ENCODE results near the gene C2CD2. TPM values are rescaled to one million over a fixed set of nuclear protein-coding genes. Genes with fewer than 3 reads are reported as not detected.
"Not testable (repeated sequence)": the region's sequence is repeated elsewhere in the genome, so short reads cannot be mapped to it uniquely, and the experiment has no call there.

C2CD2 gene
- total RNA-seq, 4 donors from 2014 or later, result 6.7 to 22.3 (median 17.3) TPM

- peaks cover 0 to 36% (median 0%) of the 10 kb centered on the region in 3 donors for H3K36me3 ChIP-seq
Measured at GRCh38 chr21:41997657-41998056, 43.8 kb upstream of the C2CD2 start.

GRCh38 chr21:41995577-41995976 is 41.8 kb upstream of the C2CD2 start:
- Histone ChIP-seq H3K36me3 (peaks cover 0 to 39% (median 0%) of the 10 kb centered on the region in 3 donors), H3K4me3 (no peak overlapping the region), H3K9me3 (no peaks in the 10 kb centered on the region), H3K4me1 (no peaks in the 10 kb centered on the region), H3K27ac (no peak overlapping the region), H3K27me3 (no peaks in the 10 kb centered on the region)
- no peak for TF ChIP-seq POLR2A (IDR thresholded peaks at IDR 0.05)
- no peak for TF ChIP-seq CTCF (IDR thresholded peaks at IDR 0.05)
- no peak for DNase-seq

More at GRCh38 chr21:41997657-41998056, 43.8 kb upstream of the C2CD2 start:
- no peak overlapping the region for H3K27ac ChIP-seq
- DNase-seq, result no peak
- H3K4me1 ChIP-seq, result no peaks in the 10 kb centered on the region
- no peaks in the 10 kb centered on the region for H3K9me3 ChIP-seq
- TF ChIP-seq CTCF (IDR thresholded peaks at IDR 0.05) (no peak), POLR2A (IDR thresholded peaks at IDR 0.05) (no peak)
- H3K27me3 ChIP-seq, result no peaks in the 10 kb centered on the region
- H3K4me3 ChIP-seq, result no peak overlapping the region

GRCh38 chr21:41994613-41995012 is 40.8 kb upstream of the C2CD2 start:
- not testable (repeated sequence) for H3K9me3 ChIP-seq, DNase-seq, H3K27me3 ChIP-seq, H3K4me3 ChIP-seq, H3K4me1 ChIP-seq, H3K27ac ChIP-seq
- peaks cover 0 to 39% (median 0%) of the 10 kb centered on the region in 3 donors for H3K36me3 ChIP-seq

- Histone ChIP-seq H3K27ac (no peak overlapping the region), H3K27me3 (no peaks in the 10 kb centered on the region), H3K4me3 (no peak overlapping the region), H3K4me1 (no peaks in the 10 kb centered on the region), H3K36me3 (peaks cover 0 to 39% (median 0%) of the 10 kb centered on the region in 3 donors), H3K9me3 (no peaks in the 10 kb centered on the region)
- DNase-seq, result no peak
- TF ChIP-seq POLR2A (IDR thresholded peaks at IDR 0.05) (no peak), CTCF (IDR thresholded peaks at IDR 0.05) (no peak)
Measured at GRCh38 chr21:41993744-41994143, 39.9 kb upstream of the C2CD2 start.

GRCh38 chr21:41992576-41992975 is 38.8 kb upstream of the C2CD2 start:
- no peak for TF ChIP-seq POLR2A (IDR thresholded peaks at IDR 0.05)
- no peak for TF ChIP-seq CTCF (IDR thresholded peaks at IDR 0.05)
- DNase-seq, result no peak
- peaks cover 0 to 39% (median 0%) of the 10 kb centered on the region in 3 donors for H3K36me3 ChIP-seq
- no peak overlapping the region for H3K27ac ChIP-seq
- no peak overlapping the region for H3K4me3 ChIP-seq
- no peaks in the 10 kb centered on the region for H3K27me3 ChIP-seq
- H3K9me3 ChIP-seq, result no peaks in the 10 kb centered on the region
- H3K4me1 ChIP-seq, result no peaks in the 10 kb centered on the region

- H3K9me3 ChIP-seq, result no peaks in the 10 kb centered on the region
- no peaks in the 10 kb centered on the region for H3K27me3 ChIP-seq
- H3K4me1 ChIP-seq, result no peaks in the 10 kb centered on the region
- no peak for DNase-seq
- TF ChIP-seq POLR2A (IDR thresholded peaks at IDR 0.05) (no peak), CTCF (IDR thresholded peaks at IDR 0.05) (no peak)
- H3K27ac ChIP-seq, result no peak overlapping the region
- peaks cover 0 to 39% (median 0%) of the 10 kb centered on the region in 3 donors for H3K36me3 ChIP-seq
- no peak overlapping the region for H3K4me3 ChIP-seq
Measured at GRCh38 chr21:41991659-41992058, 37.8 kb upstream of the C2CD2 start.

Data from Peyer's patch (tissue), 4 donors.